Activated T-helper 17 cell treated with anti-CD3 and anti-CD28 coated beads, Interleukin-2, amount 50 U/mL, for 72 hours (primary cell): ENCODE results near the gene NCKIPSD. TPM values are rescaled to one million over a fixed set of nuclear protein-coding genes. Genes with fewer than 3 reads are reported as not detected.

Source experiments
- ATAC-seq: fragments of 150-1000 bp; cut with Tn5 transposase; replicated peaks from 2 replicates; pipeline ENCODE4 v1.10.0; 2021; ENCODE audit warnings: mild to moderate bottlenecking, moderate library complexity
- H3K27ac Mint-ChIP-seq: one replicate; pipeline ENCODE4 v1.8.0; 2022; ENCODE audit warnings: mixed read lengths
- H3K27me3 Mint-ChIP-seq: one replicate; pipeline ENCODE4 v1.8.0; 2022; ENCODE audit warnings: mixed read lengths
- H3K36me3 Mint-ChIP-seq: one replicate; pipeline ENCODE4 v1.8.0; 2022; ENCODE audit warnings: low read depth, mild to moderate bottlenecking, mixed read lengths
- H3K4me1 Mint-ChIP-seq: one replicate; pipeline ENCODE4 v1.8.0; 2022; ENCODE audit warnings: mixed read lengths
- H3K4me3 Mint-ChIP-seq: one replicate; pipeline ENCODE4 v1.8.0; 2022; ENCODE audit warnings: mild to moderate bottlenecking, mixed read lengths
- H3K9me3 Mint-ChIP-seq: one replicate; pipeline ENCODE4 v1.8.0; 2022; ENCODE audit warnings: mixed read lengths
- total RNA-seq, 2 donors: library from RNA; stranded (reverse); gene quantifications; one replicate each; pipeline ENCODE4 v1.2.3, GENCODE V29; 2022

NCKIPSD gene
- total RNA-seq, 2 donors from 2014 or later, result 58.0 to 110 TPM

DNA sequence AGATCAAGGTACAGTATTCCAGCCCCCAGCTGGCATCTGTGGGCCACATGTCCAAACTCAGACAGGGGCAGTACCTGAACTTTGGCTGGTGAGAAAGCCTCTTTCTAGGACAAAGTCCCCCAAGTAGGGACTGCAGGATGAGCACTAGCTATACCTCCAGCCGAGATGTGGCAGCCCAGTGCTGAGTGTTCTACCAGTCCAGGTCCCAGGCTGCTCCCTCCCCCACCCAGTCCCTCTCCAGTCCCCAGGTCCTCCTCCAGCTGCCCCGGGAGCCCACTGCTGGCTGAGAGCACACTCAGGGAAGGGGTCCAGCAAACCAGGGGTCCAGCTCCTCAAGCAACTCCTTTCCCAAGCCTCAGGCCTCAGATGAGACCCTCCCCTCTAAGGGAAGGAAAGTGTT is 52.0 kb downstream of the NCKIPSD start:
- H3K27ac Mint-ChIP-seq, result no peak overlapping the region
- H3K4me3 Mint-ChIP-seq, result peak overlapping the region; percentile 77
- peaks cover 20% of the 10 kb centered on the region for H3K36me3 Mint-ChIP-seq
- H3K27me3 Mint-ChIP-seq, result no peaks in the 10 kb centered on the region
- H3K9me3 Mint-ChIP-seq, result no peaks in the 10 kb centered on the region
- H3K4me1 Mint-ChIP-seq, result peaks cover 4% of the 10 kb centered on the region
- ATAC-seq, result no peak

DNA sequence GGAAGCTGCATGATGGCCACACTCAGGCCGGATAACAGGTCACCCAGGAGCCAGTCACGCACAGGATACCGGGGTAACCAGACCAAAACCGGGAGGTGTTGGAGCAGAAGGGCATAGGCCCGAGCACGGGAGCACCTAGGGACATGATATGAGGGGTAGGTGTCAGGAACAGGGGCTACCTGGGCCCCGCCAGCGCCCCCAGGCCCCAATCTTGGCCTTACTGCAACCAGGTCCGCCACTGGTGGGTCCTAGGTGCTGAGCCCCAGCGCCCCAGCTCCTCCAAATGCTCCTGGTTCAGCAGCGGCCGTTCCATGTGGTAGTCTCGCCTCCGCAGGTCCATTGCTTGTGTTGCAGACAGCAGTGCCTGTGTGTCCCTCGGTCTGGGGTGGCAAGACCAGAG is 52.5 kb downstream of the NCKIPSD start:
- no peak for ATAC-seq
- peaks cover 25% of the 10 kb centered on the region for H3K36me3 Mint-ChIP-seq
- H3K4me3 Mint-ChIP-seq, result no peak overlapping the region
- H3K4me1 Mint-ChIP-seq, result peaks cover 4% of the 10 kb centered on the region
- H3K27me3 Mint-ChIP-seq, result no peaks in the 10 kb centered on the region
- no peaks in the 10 kb centered on the region for H3K9me3 Mint-ChIP-seq
- H3K27ac Mint-ChIP-seq, result no peak overlapping the region

DNA sequence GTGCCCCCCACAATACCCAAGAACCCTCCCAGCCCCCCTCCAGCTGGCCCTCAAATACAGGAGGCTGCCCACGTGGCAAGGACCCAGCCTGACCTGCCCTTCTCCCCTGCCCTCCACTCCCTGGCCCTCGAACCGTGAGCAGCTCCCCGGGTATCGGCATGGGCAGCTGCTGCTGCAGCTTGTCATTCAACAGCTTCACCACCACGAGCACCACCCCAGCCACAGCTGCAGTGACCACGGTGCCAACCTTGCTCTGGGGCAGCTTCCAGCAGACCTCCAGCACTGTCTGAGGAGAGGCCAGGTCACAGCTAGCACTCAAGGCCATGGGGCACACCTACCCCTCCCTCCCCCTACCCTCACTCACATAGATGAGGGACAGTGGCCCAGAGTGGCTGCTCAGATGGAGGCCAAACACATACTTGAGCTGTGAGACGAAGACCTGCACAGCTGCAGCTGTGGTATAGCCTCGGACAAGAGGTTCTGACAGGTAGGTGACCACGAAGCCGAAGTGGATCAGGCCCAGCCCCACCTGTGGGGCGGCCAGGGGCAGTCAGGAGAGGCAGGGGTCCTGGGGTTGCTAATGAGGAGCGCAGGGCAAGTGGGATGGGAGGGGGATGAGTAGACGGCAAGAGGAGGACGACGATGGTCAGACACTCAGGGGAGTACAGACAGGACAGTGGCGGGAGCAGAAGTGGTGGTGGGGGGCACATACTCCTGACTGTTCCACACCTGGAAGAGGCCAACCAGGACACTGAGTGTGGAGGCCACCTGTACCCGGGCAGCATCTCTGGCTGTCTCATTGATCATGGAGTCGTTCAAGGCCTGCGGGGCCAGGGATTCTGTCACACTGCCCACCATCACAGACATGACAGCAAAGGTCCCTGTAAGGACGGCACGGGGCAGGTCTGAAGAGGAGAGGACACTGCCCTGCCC is 53.9 kb downstream of the NCKIPSD start:
- Mint-ChIP-seq H3K27me3 (no peaks in the 10 kb centered on the region), H3K36me3 (peaks cover 40% of the 10 kb centered on the region), H3K9me3 (no peaks in the 10 kb centered on the region), H3K4me3 (no peak overlapping the region), H3K4me1 (peaks cover 10% of the 10 kb centered on the region), H3K27ac (no peak overlapping the region)
- no peak for ATAC-seq

DNA sequence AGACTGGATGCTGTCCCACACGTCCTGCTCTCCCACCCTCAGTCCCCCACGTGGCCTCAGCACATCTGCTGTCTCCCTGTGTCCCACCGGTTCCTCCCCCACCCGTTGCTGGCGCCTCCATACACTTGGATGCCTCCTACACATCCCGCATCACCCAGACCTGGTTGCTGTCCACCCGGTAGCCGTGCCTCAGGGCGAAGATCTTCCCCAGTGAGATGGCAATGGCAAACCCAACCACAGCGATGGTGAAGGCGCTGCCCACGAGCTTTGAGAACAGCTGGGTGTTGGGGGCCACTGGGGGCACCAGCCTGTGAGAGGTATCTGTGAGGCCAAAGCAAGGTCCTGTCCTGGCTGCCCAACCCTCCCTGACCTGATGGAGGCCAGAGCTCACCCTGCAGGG is 54.9 kb downstream of the NCKIPSD start:
- Mint-ChIP-seq H3K36me3 (peaks cover 46% of the 10 kb centered on the region), H3K4me3 (no peak overlapping the region), H3K4me1 (peaks cover 10% of the 10 kb centered on the region), H3K27me3 (no peaks in the 10 kb centered on the region), H3K27ac (no peak overlapping the region), H3K9me3 (no peaks in the 10 kb centered on the region)
- ATAC-seq, result no peak

DNA sequence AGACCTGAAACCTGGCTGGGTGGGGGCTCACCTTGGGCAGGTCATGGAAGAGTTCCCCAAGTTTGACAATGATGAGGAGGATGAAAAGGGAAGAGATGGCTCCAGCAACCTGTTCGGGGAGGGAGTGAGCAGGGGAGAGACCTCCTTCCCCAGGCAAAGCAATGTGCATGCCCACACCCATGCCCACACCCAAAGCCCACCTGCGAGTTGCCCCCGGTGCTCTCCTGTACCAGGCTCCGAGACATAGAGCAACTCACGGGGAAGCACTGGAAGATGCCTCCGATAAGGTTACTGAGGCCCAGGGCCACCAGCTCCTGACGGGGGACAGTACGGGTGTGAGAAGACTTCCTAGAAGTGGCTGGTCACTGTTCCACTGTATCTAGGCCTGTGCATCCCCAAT is 55.3 kb downstream of the NCKIPSD start:
- no peaks in the 10 kb centered on the region for H3K27me3 Mint-ChIP-seq
- no peak overlapping the region for H3K27ac Mint-ChIP-seq
- ATAC-seq, result no peak
- peaks cover 46% of the 10 kb centered on the region for H3K36me3 Mint-ChIP-seq
- H3K9me3 Mint-ChIP-seq, result no peaks in the 10 kb centered on the region
- H3K4me1 Mint-ChIP-seq, result peaks cover 10% of the 10 kb centered on the region
- H3K4me3 Mint-ChIP-seq, result no peak overlapping the region

DNA sequence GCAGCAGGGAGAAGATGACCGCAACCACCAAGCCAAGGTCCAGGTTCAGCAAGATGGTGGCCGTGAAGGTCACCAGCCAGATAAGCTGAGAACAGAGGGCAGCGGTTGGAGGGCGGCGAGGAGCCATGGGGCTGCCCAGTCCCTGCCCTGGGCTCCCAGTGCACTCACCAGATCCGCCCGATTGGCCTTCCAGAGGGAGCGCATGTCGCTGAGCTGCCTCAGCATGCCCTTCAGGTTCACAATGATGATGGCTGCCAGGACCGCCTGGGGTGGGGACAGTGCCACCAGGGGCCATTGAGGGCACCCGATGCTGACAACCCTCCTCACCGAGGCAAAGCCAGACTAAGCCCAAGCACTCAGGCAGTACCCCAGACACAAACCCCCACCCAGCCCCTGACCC is 55.8 kb downstream of the NCKIPSD start:
- H3K36me3 Mint-ChIP-seq, result peaks cover 46% of the 10 kb centered on the region
- no peak for ATAC-seq
- H3K27me3 Mint-ChIP-seq, result no peaks in the 10 kb centered on the region
- no peak overlapping the region for H3K4me3 Mint-ChIP-seq
- H3K4me1 Mint-ChIP-seq, result peaks cover 10% of the 10 kb centered on the region
- no peak overlapping the region for H3K27ac Mint-ChIP-seq
- no peaks in the 10 kb centered on the region for H3K9me3 Mint-ChIP-seq

DNA sequence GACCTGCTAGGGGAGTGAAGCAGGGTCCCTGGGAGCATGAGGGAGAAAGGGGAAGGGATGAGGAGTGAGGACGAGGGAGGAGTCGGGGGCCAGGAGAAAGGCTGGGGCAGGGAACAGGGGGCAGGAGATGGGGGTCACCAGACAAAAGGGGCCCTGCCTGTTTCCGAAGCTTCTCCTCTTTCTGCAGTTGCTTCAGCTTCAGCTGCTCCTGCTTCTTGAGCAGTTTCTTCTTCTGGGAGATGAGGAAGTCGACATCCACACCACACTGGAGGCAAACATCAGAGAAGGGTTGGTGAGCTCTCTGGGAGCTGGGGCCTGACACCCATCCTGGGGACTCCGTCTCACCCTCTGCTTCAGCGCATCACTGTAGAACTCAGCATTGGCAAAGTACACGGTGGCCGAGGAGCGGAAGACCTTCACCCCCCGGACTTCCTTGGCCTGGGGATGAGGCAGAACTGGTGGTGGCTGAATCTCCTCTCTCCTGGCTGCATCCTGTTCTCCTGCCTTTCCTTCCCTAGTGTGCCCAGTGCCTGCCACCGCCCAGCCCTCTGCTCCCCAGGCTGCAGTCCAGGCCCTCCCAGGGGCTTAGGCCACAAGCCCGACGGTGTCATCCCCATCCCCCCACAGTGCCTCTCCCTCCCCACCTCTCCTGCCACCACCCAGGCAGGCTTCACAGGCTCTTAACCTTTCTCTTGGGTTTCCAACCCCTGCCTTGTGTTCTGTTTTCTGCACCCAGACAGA is 57.3 kb downstream of the NCKIPSD start:
- Mint-ChIP-seq H3K4me3 (no peak overlapping the region), H3K4me1 (peaks cover 10% of the 10 kb centered on the region), H3K27ac (no peak overlapping the region), H3K9me3 (no peaks in the 10 kb centered on the region), H3K36me3 (peaks cover 46% of the 10 kb centered on the region), H3K27me3 (no peaks in the 10 kb centered on the region)
- no peak for ATAC-seq

DNA sequence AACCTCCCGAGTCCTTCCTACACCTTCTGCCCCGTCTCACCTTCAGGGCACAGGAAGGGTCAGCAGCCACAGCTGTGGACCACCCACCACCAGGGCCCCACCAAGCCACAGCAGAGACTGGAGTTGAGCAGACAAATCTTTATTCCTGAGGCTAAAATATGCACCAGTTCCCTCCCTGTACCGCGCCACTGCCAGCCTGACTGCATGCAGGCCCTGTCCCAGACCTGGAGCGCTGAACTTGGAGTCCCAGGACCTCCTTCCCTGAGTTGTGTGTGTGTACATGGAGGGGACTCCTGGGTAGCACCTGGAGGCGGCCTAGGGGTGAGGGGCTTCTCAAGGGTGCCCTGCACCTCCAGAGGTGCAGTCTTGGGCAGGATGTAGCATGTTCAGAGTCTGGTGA is 60.1 kb downstream of the NCKIPSD start:
- no peaks in the 10 kb centered on the region for H3K9me3 Mint-ChIP-seq
- no peak for ATAC-seq
- H3K36me3 Mint-ChIP-seq, result peaks cover 35% of the 10 kb centered on the region
- H3K27me3 Mint-ChIP-seq, result no peaks in the 10 kb centered on the region
- peaks cover 6% of the 10 kb centered on the region for H3K4me1 Mint-ChIP-seq
- no peak overlapping the region for H3K27ac Mint-ChIP-seq
- H3K4me3 Mint-ChIP-seq, result no peak overlapping the region

DNA sequence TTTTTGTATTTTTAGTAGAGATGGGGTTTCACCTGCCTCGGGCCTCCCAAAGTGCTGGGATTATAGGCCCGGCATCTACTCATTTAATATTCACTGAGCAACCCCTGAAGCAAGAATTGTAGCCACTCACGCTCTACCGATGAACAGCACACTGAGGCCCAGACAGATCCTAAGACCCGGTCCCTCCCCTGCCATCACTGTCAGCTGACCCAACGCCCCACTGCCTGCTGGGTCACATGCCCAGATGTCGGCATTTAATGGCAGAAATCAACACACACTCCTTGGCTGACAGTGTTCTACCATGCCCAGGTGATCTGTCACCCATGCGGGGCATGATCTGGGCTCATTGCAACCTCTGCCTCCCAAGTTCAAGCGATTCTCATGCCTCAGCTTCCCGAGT is 60.9 kb downstream of the NCKIPSD start:
- peaks cover 6% of the 10 kb centered on the region for H3K4me1 Mint-ChIP-seq
- H3K27ac Mint-ChIP-seq, result peak overlapping the region; percentile 70

DNA sequence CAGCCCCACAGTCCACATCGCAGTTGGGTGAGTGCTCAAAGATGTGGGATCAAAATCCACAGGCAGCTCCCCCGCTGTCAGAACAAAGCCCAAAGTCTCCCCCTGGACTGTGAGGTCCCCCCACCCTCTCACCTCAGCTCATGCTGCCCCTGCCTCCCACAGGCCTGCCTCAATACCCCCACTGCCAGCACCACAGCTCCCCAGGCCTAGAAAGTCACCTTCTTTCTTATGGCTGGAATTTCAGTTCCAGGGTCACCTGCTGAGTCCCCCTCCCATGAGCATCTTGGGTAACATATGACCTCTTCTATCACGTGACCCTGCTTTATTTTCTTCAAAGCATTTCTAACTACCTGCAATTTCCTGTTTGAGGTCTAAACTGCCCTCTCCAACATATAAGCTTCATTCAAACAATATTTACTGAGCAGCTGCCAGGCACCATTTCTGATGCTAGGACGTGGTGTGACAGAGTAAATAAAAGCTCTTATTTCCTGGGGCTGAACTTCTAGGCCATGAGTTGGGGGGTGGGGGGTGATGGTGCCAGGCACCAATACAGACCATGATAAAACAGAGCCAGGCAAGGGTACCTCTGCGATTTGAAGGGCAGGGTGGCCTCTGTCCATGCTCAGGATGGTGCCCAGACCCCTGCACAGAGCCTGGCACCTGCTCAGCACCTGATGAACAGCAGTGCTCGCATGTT is 61.7 kb downstream of the NCKIPSD start:
- Mint-ChIP-seq H3K9me3 (no peaks in the 10 kb centered on the region), H3K27me3 (no peaks in the 10 kb centered on the region), H3K4me3 (no peak overlapping the region), H3K27ac (peak overlapping the region; percentile 70), H3K4me1 (peaks cover 6% of the 10 kb centered on the region), H3K36me3 (peaks cover 29% of the 10 kb centered on the region)
- no peak for ATAC-seq

More for the DNA sequence above, 60.9 kb downstream of the NCKIPSD start:
- Mint-ChIP-seq H3K4me3 (no peak overlapping the region), H3K9me3 (no peaks in the 10 kb centered on the region), H3K36me3 (peaks cover 35% of the 10 kb centered on the region), H3K27me3 (no peaks in the 10 kb centered on the region)
- ATAC-seq, result no peak

Other genes with a start within 250 kb of the NCKIPSD start
- 10 to 100 TPM; 15.5 to 28.4 TPM for gene CCDC51, start 245.8 kb downstream of the NCKIPSD start, total RNA-seq
- 100 to 1,000 TPM; 181 to 328 TPM for gene TMA7, start 245.7 kb downstream of the NCKIPSD start, total RNA-seq
- 10 to 100 TPM; 10.5 to 14.9 TPM for gene ATRIP, start 239.2 kb downstream of the NCKIPSD start, total RNA-seq
- 100 to 1,000 TPM; 112 to 113 TPM for gene SHISA5, start 181.7 kb downstream of the NCKIPSD start, total RNA-seq
- gene PFKFB4, start 129.1 kb downstream of the NCKIPSD start, total RNA-seq, result 100 to 1,000 TPM in 1 of 2 donors, 10 to 100 TPM in 1; 52.5 to 277 TPM
- under 1 TPM in 1 of 2 donors, not detected in 1; 0.34 TPM for gene UCN2, start 122.1 kb downstream of the NCKIPSD start, total RNA-seq
- 1 to 10 TPM; 6.1 to 6.3 TPM for gene COL7A1, start 90.6 kb downstream of the NCKIPSD start, total RNA-seq
- 100 to 1,000 TPM; 177 to 269 TPM for gene UQCRC1, start 76.3 kb downstream of the NCKIPSD start, total RNA-seq
- gene TMEM89, start 64.1 kb downstream of the NCKIPSD start, total RNA-seq, result 1 to 10 TPM; 1.0 to 1.1 TPM
- gene SLC26A6, start 50.5 kb downstream of the NCKIPSD start, total RNA-seq, result 10 to 100 TPM; 34.9 to 37.6 TPM
- gene CELSR3, start 23.0 kb downstream of the NCKIPSD start, total RNA-seq, result 10 to 100 TPM; 20.3 to 27.1 TPM
- gene IP6K2, start 31.3 kb upstream of the NCKIPSD start, total RNA-seq, result 10 to 100 TPM; 43.4 to 51.1 TPM
- gene PRKAR2A, start 162.0 kb upstream of the NCKIPSD start, total RNA-seq, result 10 to 100 TPM; 23.1 to 44.5 TPM
- 10 to 100 TPM; 13.4 to 33.7 TPM for gene SLC25A20, start 213.0 kb upstream of the NCKIPSD start, total RNA-seq
- 100 to 1,000 TPM; 107 to 158 TPM for gene ARIH2, start 232.9 kb upstream of the NCKIPSD start, total RNA-seq